RCC 7860 (cell line): ENCODE results near the gene RORC.
"Not testable (repeated sequence)": the region's sequence is repeated elsewhere in the genome, so short reads cannot be mapped to it uniquely, and the experiment has no call there.

Experiments
- DNase-seq: peaks from one replicate; pipeline ENCODE4 v3.0.0-alpha.2; 2015; ENCODE audit warnings: low spot score
- FAIRE-seq: peaks from 2 replicates; lab custom pipeline; 2012; peaks lifted over from hg19 to GRCh38; lab: Jason Lieb, UNC

The RORC gene

GRCh38 chr1:151780736-151781135 is 50.9 kb downstream of the RORC start:
- FAIRE-seq, DNase-seq: not testable (repeated sequence)

GRCh38 chr1:151779852-151780251 is 51.8 kb downstream of the RORC start:
- FAIRE-seq (no peak), DNase-seq (no peak)

- FAIRE-seq, result no peak
- DNase-seq, result no peak
Observed at GRCh38 chr1:151777317-151777716, 54.3 kb downstream of the RORC start.

- FAIRE-seq (no peak), DNase-seq (no peak)
Observed at GRCh38 chr1:151776665-151777062, 54.9 kb downstream of the RORC start.

GRCh38 chr1:151775894-151776664 is 55.5 kb downstream of the RORC start:
- DNase-seq (no peak), FAIRE-seq (no peak)

GRCh38 chr1:151774256-151774922 is 57.2 kb downstream of the RORC start:
- DNase-seq (no peak), FAIRE-seq (no peak)

GRCh38 chr1:151773702-151774101 is 57.9 kb downstream of the RORC start:
- DNase-seq (peak; percentile 64), FAIRE-seq (peak; percentile 52)

GRCh38 chr1:151769270-151769669 is 62.3 kb downstream of the RORC start:
- FAIRE-seq, DNase-seq: not testable (repeated sequence)

GRCh38 chr1:151768351-151769066 is 63.1 kb downstream of the RORC start:
- DNase-seq, FAIRE-seq: not testable (repeated sequence)

GRCh38 chr1:151763990-151764389 is 67.6 kb downstream of the RORC start:
- FAIRE-seq (no peak), DNase-seq (no peak)

- no peak for FAIRE-seq
- peak; percentile 64 for DNase-seq
Observed at GRCh38 chr1:151762941-151763921, 68.4 kb downstream of the RORC start, which contains the start of gene MRPL9. MRPL9 (minus strand) TSS chr1:151763496; CDS start chr1:151763479, 17 bp downstream.

GRCh38 chr1:151760597-151761385 is 70.8 kb downstream of the RORC start:
- no peak for DNase-seq
- no peak for FAIRE-seq

- DNase-seq (no peak), FAIRE-seq (no peak)
Observed at GRCh38 chr1:151759241-151759640, 72.4 kb downstream of the RORC start.

GRCh38 chr1:151756291-151756690 is 75.3 kb downstream of the RORC start:
- no peak for FAIRE-seq
- peak; percentile 11 for DNase-seq
